ENCODE results near the gene KIF20B.
"Not testable (repeated sequence)": the region's sequence is repeated elsewhere in the genome, so short reads cannot be mapped to it uniquely, and the experiment has no call there.

The KIF20B gene

DNA sequence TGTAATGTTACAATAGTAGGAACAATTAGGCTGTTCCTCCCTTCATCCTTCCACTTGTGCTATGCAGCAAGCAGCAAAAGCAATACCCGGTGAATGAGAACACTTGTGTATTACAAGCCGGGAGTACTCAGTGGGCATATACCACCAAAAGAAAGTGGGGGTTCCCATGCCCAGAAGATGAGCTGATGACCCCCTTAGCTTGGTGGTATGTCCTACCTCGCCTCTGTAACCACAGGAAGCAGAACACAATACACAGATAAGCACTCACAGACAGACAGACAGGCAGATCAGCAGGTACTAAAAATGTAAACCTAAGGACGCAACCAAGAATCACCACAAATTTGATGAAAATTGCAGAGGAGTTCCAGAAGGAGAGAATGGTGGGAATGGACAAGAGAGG, 15.5 kb upstream of the KIF20B start:
- no peak for DNase-seq (ENCODE audit: low read depth)

- no peak for DNase-seq (ENCODE audit: low read depth)
Measured at GRCh38 chr10:89690027-89690426, 11.4 kb upstream of the KIF20B start.

- no peak for DNase-seq (ENCODE audit: low read depth)
Measured at GRCh38 chr10:89692416-89692815, 9.0 kb upstream of the KIF20B start.

DNA sequence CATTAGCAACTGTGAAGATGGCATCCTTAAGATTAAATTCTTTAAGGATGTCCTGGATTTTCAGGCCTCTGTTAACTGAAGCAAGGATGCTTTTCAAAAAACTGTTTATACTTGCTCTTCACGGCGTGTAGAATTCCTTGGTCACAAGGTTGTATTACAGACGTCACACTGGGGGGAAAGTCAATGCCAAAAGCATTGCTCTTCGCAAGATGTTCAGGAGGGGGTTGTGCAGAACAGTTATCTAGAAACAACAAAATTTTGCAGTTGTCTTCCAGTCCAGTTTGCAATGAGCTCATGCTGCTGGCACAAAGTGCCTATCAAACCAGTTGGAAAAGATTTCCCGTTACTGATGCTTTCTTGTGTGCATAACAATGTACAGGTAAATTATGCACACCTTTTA, 8.2 kb upstream of the KIF20B start:
- no peak for DNase-seq (ENCODE audit: low read depth)

DNA sequence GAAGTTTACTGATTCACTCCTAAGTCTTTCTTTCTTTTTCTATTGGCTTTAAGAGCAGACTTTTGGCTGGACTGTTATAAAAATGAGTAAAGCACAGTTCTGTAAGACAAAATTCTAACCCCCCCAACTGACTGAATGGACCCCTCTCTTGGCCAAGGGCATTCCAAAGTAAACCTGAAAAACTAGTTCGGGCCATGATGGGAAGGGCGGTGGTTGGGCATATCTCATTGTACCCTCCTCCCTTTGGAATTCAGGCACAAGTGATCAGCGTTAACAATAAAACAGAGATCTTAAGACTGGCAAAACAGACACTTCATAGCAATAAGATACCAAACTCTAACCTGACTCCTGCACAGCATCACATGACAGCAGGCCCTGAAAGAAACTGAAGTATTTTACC, 6.1 kb upstream of the KIF20B start:
- DNase-seq (ENCODE audit: low read depth), result no peak

DNA sequence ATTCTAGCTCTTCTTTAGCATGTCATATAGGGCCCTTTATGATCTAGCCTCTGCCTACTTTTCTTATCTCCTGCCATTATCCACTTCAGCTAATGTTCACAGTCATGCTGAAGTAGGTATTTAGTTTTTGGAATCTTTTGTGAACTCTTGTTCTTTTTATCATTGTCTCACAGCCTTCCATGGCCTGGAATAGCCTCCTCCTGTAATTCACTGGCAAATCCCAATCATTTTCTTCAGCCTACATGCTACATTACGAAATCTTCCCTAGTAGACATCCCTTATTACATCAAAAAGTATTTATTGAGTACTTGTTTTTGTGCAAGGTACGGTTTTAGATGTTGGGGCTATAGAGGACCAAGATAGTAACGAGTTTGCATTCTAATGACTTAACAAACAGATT, 3.4 kb upstream of the KIF20B start:
- no peak for DNase-seq (ENCODE audit: low read depth)

DNA sequence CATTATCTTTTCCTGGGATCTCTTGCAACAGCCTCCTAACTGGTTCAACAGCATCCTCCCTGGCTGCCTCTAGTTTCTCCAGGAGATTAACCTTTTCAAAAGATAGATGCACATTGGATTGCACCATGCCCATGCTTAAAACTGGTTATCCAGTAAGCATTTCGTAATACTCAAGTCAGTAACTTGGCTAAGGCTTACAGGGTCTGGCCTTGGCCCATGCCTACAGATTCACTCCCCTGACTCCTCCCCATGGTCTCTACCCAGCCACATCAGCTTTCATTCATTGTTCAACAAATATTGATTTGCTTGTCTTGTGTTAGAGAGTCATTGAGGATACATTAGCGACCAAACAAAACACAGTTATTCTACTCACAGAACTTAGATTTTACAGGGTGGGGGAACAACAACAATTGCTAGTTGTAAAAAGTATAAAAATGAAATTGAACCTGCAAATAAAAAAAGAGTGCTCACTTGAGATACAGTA, 1.8 kb upstream of the KIF20B start:
- no peak for DNase-seq (ENCODE audit: low read depth)

- DNase-seq (ENCODE audit: low read depth), result no peak
Measured at GRCh38 chr10:89700923-89701241, 508 bp upstream of the KIF20B start.

GRCh38 chr10:89702121-89702480, 711 bp downstream of the KIF20B start:
- DNase-seq (ENCODE audit: low read depth), result no peak

GRCh38 chr10:89705466-89705865, 4.1 kb downstream of the KIF20B start:
- no peak for DNase-seq (ENCODE audit: low read depth)

- no peak for DNase-seq (ENCODE audit: low read depth)
Measured at GRCh38 chr10:89706011-89706410, 4.6 kb downstream of the KIF20B start.

DNA sequence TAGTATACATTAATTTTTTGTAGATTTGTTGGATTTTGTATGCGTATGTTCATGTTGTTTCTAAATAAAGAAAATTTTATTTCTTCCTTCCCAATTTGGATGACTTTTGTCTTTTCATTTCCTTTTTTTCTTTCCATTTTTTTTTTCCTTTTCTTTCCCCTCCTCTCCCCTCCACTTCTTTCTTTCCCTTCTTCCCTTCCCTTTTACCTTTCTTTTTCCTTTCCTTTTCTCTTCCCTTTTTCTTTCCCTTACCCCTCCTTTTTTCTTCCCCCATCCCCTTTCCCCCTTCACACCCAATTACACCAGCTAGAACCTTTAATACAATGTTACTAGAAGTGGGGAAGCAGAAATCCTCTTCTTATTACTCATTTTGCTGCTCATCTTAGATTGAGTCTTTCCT, 6.0 kb downstream of the KIF20B start:
- no peak for DNase-seq (ENCODE audit: low read depth)

DNA sequence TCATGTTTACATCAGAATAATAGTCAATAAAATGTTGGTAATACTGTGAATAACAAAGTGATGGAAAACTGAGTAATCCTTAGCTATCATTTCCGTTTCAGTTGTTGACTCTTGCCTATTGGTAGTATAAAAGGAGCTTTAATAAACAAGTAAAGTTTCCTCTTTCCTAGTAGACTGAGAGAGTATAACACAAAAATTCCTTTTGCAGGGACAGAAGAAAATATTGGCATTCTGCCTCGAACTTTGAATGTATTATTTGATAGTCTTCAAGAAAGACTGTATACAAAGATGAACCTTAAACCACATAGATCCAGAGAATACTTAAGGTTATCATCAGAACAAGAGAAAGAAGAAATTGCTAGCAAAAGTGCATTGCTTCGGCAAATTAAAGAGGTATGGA, 9.4 kb downstream of the KIF20B start:
- DNase-seq (ENCODE audit: low read depth), result no peak

GRCh38 chr10:89734616-89735015, 33.2 kb downstream of the KIF20B start:
- DNase-seq (ENCODE audit: low read depth), result no peak

DNA sequence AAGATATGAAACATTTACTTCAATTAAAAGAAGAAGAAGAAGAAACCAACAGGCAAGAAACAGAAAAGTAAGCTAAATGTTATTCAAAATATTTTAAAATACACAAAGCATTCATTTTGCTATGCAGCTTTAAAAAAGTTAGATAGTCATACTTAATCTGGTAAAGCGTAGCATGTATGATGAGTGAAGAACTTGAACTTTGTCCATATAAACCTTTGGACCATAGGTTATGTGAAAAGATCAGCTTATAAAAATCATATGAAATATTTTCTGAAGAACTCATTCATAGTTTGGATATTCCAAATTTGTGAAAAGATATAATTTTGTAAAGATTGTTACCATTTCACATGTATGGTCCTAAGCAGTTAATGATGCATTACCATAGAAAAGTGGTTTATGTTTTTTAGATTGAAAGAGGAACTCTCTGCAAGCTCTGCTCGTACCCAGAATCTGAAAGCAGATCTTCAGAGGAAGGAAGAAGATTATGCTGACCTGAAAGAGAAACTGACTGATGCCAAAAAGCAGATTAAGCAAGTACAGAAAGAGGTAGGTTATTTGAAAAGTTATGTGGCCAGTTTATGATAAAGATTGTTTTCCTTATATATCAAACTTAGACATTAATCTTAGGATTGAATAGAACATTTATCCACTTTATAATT, 37.3 kb downstream of the KIF20B start:
- DNase-seq (ENCODE audit: low read depth), result no peak

DNA sequence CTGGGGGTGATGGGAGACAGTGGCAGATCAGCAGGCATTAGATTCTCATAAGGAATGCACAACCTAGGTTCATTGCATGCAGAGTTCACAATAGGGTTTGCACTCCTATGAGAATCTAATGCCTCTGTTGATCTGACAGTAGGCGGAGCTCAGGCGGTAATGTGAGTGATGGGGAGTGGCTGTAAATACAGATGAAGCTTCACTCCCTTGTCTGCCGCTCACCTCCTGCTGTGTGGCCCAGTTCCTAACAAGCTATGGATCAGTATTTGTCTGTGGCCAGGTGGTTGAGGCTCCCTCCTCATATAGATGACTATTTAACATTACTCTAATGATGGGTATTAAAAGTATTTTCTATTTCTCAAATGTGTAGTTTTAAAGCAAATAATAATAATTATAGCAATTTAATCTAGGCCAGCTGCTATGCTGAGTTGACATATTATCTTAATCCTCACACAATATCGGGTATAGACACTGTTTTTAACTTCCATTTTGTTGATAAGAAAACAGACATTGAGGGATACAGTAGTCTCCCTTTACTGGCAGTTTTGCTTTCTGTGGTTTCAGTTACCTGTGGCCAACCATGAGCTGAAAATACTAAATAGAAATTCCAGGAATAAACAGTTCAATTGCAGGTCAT, 39.9 kb downstream of the KIF20B start:
- no peak for DNase-seq (ENCODE audit: low read depth)

DNA sequence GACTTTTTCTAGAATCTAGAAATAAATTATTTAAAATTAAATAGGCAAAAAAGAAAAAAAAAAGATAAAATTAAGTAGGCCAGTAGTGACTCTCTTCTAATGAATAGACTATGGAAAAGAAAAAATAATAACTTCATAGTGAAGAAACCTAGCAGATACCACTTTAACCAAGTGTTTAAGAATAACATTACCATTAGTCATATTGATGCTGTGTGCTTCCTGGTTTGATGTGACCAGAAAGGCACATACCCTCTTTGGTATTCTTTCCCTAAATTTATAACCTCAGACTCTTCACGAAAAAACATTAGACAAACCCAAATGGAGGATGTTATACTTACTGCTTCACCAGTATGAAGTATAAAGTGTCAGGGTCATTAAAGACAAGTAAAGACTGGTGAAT, 42.6 kb downstream of the KIF20B start:
- DNase-seq (ENCODE audit: low read depth), result no peak

DNA sequence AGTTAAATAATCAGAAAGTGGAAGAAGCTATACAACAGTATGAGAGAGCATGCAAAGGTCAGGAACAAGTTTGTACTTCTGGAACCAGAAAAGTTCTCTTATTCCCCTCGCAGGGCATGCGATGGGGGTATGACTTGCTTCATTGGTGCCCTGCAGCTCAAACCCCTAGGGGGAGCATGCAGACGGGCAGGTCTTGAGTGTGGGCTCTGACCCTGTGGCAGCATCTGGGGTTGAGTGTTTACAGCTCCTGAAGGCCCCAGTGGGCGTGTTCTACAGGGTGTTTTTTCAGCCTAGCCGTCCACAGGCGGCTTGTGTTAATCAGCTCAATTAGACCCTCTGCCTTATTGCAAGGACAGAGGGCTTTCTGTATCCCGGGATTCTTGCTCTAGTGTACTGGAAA, 44.5 kb downstream of the KIF20B start:
- DNase-seq (ENCODE audit: low read depth), result no peak

- no peak for DNase-seq (ENCODE audit: low read depth)
Measured at GRCh38 chr10:89750441-89750840, 49.1 kb downstream of the KIF20B start.

DNA sequence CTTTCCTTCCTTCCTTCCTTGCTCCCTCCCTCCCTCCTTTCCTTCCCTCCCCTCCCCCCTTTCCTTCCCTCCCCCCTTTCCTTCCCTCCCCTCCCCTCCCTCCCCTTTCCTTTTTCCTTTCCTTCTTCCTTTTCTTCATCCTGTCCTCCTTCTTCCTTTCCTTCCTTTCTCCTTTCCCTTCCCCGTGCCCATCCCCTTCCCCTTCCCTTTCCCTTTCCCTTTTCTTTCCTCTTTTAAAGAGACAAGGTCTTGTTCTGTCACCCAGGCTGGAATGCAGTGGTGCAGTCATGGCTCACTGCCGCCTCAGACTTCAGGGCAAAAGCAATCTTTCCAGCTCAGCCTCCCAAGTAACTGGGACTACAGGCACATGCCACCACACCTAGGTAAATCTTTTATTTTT, 54.0 kb downstream of the KIF20B start:
- DNase-seq (ENCODE audit: low read depth), result no peak

GRCh38 chr10:89759531-89759930, 58.1 kb downstream of the KIF20B start:
- DNase-seq (ENCODE audit: low read depth), result no peak

DNA sequence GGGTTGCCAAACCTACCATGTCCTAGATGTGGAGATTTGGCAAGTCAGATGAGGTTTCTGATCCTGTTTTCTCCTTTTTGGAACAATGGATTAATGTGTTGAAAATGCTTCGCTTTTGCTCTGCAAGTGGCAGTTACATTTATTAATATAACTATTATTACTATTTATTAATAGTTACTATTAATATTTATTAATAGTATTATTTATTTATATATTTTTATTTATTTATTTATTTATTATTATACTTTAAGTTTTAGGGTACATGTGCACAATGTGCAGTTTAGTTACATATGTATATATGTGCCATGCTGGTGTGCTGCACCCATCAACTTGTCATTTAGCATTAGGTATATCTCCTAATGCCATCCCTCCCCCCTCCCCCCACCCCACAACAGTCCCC, 62.3 kb downstream of the KIF20B start:
- not testable (repeated sequence) for DNase-seq (ENCODE audit: low read depth)

GRCh38 chr10:89771684-89772083, 70.3 kb downstream of the KIF20B start:
- DNase-seq (ENCODE audit: low read depth), result no peak

DNA sequence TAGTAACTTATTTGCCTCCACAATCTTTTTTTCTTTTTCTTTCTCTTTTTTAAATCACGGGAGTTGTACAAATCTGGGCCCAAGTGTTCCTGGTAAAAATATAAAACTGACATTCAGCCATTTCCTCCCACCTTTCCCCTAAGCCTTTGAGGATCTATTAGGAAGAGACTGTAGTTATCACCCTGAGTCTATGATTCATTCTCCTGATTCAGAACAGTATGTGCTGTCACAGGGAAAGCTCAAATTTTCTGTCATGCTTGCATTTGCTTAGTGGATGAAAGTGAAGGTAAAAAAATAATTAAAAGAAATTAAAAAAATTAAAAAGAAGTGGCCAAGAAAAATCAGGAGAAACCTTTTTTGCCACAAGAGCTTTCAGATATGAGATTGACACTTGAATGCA, 71.7 kb downstream of the KIF20B start:
- no peak for DNase-seq (ENCODE audit: low read depth)
